Small intestine (tissue), 7 donors: ENCODE data around the gene VDAC2. TPM values are rescaled to one million over a fixed set of nuclear protein-coding genes. Genes with fewer than 3 reads are reported as not detected.

Experiments used
- DNase-seq, 2 donors: peaks; one replicate each; pipeline versions ENCODE4 v3.0.0 to v3.0.0-alpha.2; 2013
- FAIRE-seq: peaks from 2 replicates; lab custom pipeline; 2012; peaks lifted over from hg19 to GRCh38; lab: Jason Lieb, UNC
- H3K27ac ChIP-seq, 3 donors: one replicate each; pipeline ENCODE4 v1.5.1; 2013; ENCODE audit warnings: low read length in 2 of 3, mild to moderate bottlenecking in 2 of 3, control low read depth in 1 of 3, inconsistent platforms in 1 of 3, low read depth in 1 of 3, moderate library complexity in 1 of 3
- H3K27me3 ChIP-seq, 3 donors: one replicate each; pipeline ENCODE4 v1.6.1; 2013; ENCODE audit warnings: low read length in 3 of 3, inconsistent platforms in 1 of 3; ENCODE audit not compliant: control insufficient read depth in 3 of 3, insufficient read depth in 3 of 3
- H3K36me3 ChIP-seq, 3 donors: one replicate each; pipeline ENCODE4 v1.6.1; 2013; ENCODE audit warnings: low read length in 3 of 3, inconsistent platforms in 1 of 3, low read depth in 1 of 3, mild to moderate bottlenecking in 1 of 3, moderate library complexity in 1 of 3; ENCODE audit not compliant: control insufficient read depth in 3 of 3, insufficient read depth in 2 of 3
- H3K4me1 ChIP-seq, 3 donors: one replicate each; pipeline ENCODE4 v1.6.1; 2013; ENCODE audit warnings: low read length in 2 of 3, inconsistent platforms in 1 of 3, low read depth in 1 of 3, mild to moderate bottlenecking in 1 of 3, moderate library complexity in 1 of 3; ENCODE audit not compliant: control insufficient read depth in 3 of 3, insufficient read depth in 2 of 3
- H3K4me3 ChIP-seq, 3 donors: one replicate each; pipeline ENCODE4 v1.5.1; 2013; ENCODE audit warnings: low read length in 3 of 3, control low read depth in 1 of 3, inconsistent platforms in 1 of 3, low read depth in 1 of 3, mild to moderate bottlenecking in 1 of 3, moderate library complexity in 1 of 3
- H3K9me3 ChIP-seq, 2 donors: one replicate each; pipeline ENCODE4 v1.6.1; 2013; ENCODE audit warnings: low read depth in 1 of 2, low read length in 1 of 2; ENCODE audit not compliant: control insufficient read depth in 2 of 2, insufficient read depth in 1 of 2
- WGBS, 3 donors: extraction: QIAGEN DNeasy Blood & Tissue Kit; methylation state at CpG; one replicate each; pipeline ENCODE4 v1.1.7; 2013; 5-methylcytosine and 5-hydroxymethylcytosine counted together
- polyA plus RNA-seq, 4 donors: library from polyadenylated mRNA; stranded (reverse) in 3 of 4; unstranded in 1 of 4; fragments of 200-250 nt in 3 of 4; fragments of 120-200 nt in 1 of 4; gene quantifications; one replicate each; pipeline versions ENCODE4 v1.2.1 to v1.2.3, GENCODE V29; 2013
- donor health status: healthy with polysubstance abuse.
- donor health status: control.
- donor health status: control.
- donor health status: Bipolar disorder and iron deficiency.
- donor health status: healthy.

The VDAC2 gene
- polyA plus RNA-seq, 4 donors = 169 to 313 (median 236) TPM

DNA sequence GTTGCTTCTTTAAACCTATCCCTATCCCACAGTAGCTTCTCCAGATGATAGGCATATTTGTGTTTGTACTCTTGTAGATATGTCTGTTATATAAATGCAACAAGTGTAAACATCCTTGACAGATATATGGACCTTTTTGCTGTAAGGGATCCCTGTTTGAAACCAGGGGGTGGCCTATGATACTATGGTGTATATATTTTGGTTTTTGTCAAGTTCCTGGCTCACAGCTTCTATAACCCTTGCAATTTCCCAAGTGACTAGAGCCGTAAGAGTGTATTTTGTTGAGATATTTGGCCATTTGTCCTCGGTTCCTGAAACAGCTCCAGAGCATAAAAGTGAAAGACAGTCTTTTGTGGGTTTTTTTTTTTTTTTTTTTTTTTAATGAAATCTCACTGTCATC lies 15.5 kb downstream of the VDAC2 start:
- 47 to 77% (median 74%) methylated on average over 2 of the region's 2 CpGs for WGBS, 3 donors
- peak overlapping the region in 2 of 3 donors; percentile 19 to 77 for H3K27ac ChIP-seq

DNA sequence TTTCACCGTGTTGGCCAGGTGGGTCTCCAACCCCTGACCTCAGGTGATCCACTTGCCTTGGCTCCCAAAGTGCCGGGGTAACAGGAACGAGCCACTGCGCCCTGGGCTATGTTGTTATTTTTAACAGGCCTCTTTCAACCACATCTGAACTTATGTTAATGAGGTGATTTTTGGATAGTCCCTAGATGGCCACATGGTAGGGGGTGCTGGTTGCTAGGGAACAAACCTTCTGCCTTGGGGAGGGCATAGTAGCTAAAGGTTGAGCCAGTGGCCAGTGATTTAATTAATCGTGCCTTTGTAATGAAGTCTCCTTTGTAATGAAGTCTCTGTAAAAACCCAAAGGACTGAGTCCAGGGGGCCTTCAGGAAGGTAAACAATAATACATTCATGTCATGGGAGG lies 16.1 kb downstream of the VDAC2 start:
- H3K9me3 ChIP-seq = no peaks in the 10 kb centered on the region
- DNase-seq (no peak), FAIRE-seq (no peak)
- no peaks in the 10 kb centered on the region for H3K27me3 ChIP-seq
- H3K4me1 ChIP-seq = peaks cover 0 to 24% (median 8%) of the 10 kb centered on the region in 3 donors
- H3K27ac ChIP-seq = peak overlapping the region in 1 of 3 donors; percentile 77
- H3K4me3 ChIP-seq = no peak overlapping the region
- H3K36me3 ChIP-seq = peaks cover 10 to 42% (median 24%) of the 10 kb centered on the region in 3 donors
- 74 to 77% (median 76%) methylated on average over 5 of the region's 5 CpGs for WGBS, 3 donors

More for the DNA sequence above, 15.5 kb downstream of the VDAC2 start:
- Histone ChIP-seq H3K27me3 (no peaks in the 10 kb centered on the region), H3K4me3 (no peak overlapping the region), H3K9me3 (no peaks in the 10 kb centered on the region), H3K36me3 (peaks cover 10 to 45% (median 23%) of the 10 kb centered on the region in 3 donors), H3K4me1 (peaks cover 0 to 24% (median 8%) of the 10 kb centered on the region in 3 donors)
- FAIRE-seq (no peak), DNase-seq (no peak)

DNA sequence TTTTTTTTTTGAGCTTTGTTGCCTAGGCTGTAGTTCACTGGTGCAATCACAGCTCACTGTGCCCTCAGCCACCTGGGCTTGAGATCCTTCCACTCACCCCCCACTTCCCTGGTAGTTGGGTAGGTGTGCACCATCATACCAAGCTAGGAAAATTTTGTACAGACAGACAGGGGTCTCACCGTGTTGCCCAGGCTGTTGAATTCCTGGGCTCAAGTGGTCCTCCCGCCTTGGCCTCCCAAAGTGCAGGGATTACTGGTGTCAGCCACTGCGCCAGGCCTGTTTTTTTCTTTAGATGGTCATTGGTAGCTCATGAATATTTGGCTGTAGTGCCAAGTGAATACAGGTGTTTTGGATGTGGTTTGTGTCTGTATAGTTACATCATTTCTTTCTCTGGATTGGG lies 17.7 kb downstream of the VDAC2 start:
- Histone ChIP-seq H3K9me3 (no peaks in the 10 kb centered on the region), H3K4me1 (peaks cover 0 to 23% (median 8%) of the 10 kb centered on the region in 3 donors), H3K36me3 (peaks cover 12 to 51% (median 30%) of the 10 kb centered on the region in 3 donors), H3K27ac (no peak overlapping the region), H3K4me3 (no peak overlapping the region), H3K27me3 (no peaks in the 10 kb centered on the region)
- 92 to 95% (median 95%) methylated on average over 3 of the region's 3 CpGs for WGBS, 3 donors
- DNase-seq (no peak), FAIRE-seq (no peak)

DNA sequence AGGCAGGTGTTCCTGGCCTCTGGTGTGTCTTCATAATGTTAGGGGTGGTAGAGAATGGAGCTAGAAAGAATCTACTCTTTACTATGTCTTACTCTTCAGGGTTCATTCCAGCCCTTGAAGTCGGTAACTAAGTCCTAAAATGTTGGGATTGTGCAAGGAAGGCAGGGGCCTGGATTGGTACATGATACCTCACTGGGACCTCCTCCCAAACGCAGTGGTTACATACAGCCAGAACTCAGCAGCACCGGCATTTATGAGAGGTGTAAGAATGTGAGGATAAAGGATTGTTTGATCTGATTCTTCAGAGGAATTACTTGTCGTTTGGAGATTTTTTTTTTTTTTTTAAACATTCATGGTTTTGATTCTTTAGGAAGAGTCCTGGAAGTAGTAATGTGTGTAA lies 18.2 kb downstream of the VDAC2 start:
- no peaks in the 10 kb centered on the region for H3K27me3 ChIP-seq
- FAIRE-seq = no peak
- H3K27ac ChIP-seq = no peak overlapping the region
- WGBS, 3 donors = 39 to 61% (median 52%) methylated on average over 4 of the region's 4 CpGs
- peaks cover 0 to 24% (median 8%) of the 10 kb centered on the region in 3 donors for H3K4me1 ChIP-seq
- no peak for DNase-seq
- no peaks in the 10 kb centered on the region for H3K9me3 ChIP-seq
- H3K36me3 ChIP-seq = peaks cover 8 to 52% (median 24%) of the 10 kb centered on the region in 3 donors
- no peak overlapping the region for H3K4me3 ChIP-seq

DNA sequence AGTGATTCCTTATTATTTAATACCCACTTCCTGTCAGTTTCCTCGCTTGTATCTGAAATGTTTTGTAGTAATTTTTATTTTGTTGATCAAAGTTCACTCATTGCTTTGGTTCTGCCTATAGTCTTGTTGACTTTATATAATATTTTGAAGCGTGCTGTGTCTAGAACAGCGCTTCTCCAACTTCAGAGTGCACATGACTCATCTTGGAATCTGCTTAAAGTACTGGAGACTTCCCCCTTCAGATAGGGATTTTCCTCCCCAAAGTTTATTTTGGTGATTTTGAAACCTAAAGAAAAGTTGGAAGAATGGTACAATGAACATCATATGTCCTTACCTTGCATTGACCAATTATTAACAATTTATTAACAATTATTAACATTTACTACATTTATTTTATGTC lies 19.4 kb downstream of the VDAC2 start:
- H3K4me1 ChIP-seq = peaks cover 0 to 19% (median 5%) of the 10 kb centered on the region in 3 donors
- WGBS, 3 donors = 39 to 62% (median 61%) methylated on average over 3 of the region's 3 CpGs

DNA sequence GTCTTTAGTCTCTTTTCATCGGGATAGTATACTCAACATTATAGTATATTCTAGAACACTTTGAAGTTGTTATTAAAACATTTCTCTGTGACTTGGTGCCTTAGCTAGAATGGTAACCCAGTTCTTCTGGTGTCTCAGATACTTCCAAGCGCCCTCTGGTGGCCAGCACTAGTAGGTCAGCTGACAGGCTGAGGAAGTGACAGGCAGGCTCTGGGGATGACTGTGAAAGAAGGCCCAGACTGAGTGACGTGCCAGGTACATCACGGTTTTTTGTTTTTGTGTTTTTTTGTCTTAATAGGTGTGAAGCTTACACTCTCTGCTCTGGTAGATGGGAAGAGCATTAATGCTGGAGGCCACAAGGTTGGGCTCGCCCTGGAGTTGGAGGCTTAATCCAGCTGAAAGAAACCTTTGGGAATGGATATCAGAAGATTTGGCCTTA lies 20.0 kb downstream of the VDAC2 start:
- H3K9me3 ChIP-seq = no peaks in the 10 kb centered on the region
- WGBS, 3 donors = 20 to 26% (median 23%) methylated on average over 5 of the region's 5 CpGs
- peaks cover 8 to 47% (median 20%) of the 10 kb centered on the region in 3 donors for H3K36me3 ChIP-seq
- FAIRE-seq = no peak
- DNase-seq = peak; percentile 89 to 91
- H3K27me3 ChIP-seq = no peaks in the 10 kb centered on the region
- H3K4me3 ChIP-seq = no peak overlapping the region
- no peak overlapping the region for H3K27ac ChIP-seq
- peaks cover 0 to 19% (median 5%) of the 10 kb centered on the region in 3 donors for H3K4me1 ChIP-seq

More for the DNA sequence above, 19.4 kb downstream of the VDAC2 start:
- Histone ChIP-seq H3K36me3 (peaks cover 8 to 47% (median 20%) of the 10 kb centered on the region in 3 donors), H3K27ac (no peak overlapping the region), H3K4me3 (no peak overlapping the region), H3K27me3 (no peaks in the 10 kb centered on the region), H3K9me3 (no peaks in the 10 kb centered on the region)
- DNase-seq = no peak
- no peak for FAIRE-seq

DNA sequence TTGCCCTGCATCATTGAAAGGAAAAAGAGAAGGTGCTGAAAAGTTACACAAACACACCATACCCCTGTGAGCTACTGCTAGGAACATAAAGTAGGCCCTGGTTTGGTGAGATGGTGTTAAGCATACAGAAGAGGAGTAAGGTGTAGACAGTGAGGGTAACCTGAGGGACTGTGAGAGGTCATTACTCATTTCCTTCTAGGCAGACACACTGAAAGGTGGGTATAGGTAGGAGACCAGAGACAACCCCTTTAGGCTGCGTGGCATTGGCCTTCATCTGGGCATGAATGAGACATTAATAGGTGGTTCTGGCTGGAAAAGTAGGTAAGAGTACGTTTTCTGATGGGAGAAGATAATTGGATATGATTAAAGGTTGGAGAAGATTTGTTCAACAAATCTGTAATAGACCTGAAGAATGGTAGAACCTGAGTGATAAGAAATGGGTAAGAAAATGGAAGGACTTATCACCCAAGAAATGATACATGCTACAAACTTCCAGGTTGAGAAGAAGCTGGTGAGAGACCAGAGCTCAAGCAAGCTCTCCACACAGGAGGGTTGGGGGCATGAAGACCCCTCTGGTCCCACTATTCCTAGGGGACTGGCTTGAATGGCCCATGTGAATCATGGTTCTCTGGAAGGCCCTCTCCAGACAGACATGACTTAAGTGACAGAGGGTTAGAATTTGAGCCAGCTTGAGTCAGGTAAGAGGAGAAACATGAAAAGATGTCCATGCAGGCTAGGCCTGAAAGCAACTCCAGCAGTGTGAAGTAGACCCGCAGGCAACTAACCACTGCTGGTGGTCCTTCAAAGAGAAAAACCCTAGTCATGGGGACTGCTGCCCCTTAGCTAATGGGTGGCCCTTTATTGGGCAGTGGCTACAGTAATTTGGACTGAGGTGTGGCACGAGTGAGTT lies 21.3 kb downstream of the VDAC2 start:
- Histone ChIP-seq H3K36me3 (peaks cover 8 to 40% (median 18%) of the 10 kb centered on the region in 3 donors), H3K4me3 (no peak overlapping the region), H3K9me3 (no peaks in the 10 kb centered on the region), H3K27ac (peak overlapping the region in 1 of 3 donors; percentile 1), H3K4me1 (peaks cover 0 to 21% (median 3%) of the 10 kb centered on the region in 3 donors), H3K27me3 (no peaks in the 10 kb centered on the region)
- DNase-seq (no peak), FAIRE-seq (no peak)
- 76 to 87% (median 77%) methylated on average over 4 of the region's 4 CpGs for WGBS, 3 donors

DNA sequence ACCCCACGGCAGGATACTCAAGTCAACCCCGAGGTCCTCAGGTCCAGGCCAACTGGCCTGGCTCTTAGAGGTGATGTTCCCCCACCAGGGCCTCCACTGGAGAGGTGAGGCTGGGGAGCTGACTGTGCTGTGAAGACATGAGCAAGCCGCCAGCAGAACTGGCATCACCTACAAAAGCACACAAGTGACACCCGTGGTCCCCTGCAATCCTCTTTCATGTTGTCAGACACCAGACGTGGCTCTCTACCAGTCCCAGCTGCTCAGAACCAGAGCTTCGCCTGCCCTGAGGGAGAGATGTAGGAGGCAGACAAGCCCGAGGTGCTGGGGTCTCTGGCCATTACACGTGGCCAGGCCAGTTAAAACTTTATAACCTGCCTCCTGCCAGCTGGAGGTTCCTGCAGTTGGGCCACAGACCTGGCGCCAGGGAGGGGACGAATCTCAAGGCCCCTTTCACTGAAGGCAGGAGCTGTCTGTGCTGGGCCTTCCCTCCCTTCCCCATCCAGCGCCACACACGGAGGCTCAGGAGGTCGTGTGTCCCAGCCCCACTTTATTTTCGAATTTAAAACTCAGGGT lies 22.9 kb downstream of the VDAC2 start:
- peak overlapping the region; percentile 50 to 86 (median 74) for H3K27ac ChIP-seq
- FAIRE-seq = no peak
- H3K27me3 ChIP-seq = no peaks in the 10 kb centered on the region
- no peaks in the 10 kb centered on the region for H3K9me3 ChIP-seq
- peak overlapping the region in 2 of 3 donors; percentile 32 to 46 for H3K4me3 ChIP-seq
- DNase-seq = no peak
- peaks cover 0 to 34% (median 3%) of the 10 kb centered on the region in 3 donors for H3K4me1 ChIP-seq
- 42 to 53% (median 45%) methylated on average over 14 of the region's 14 CpGs for WGBS, 3 donors
- H3K36me3 ChIP-seq = peaks cover 7 to 30% (median 18%) of the 10 kb centered on the region in 3 donors
